GM23338 (cell line): ENCODE data around the gene PATE3. TPM values are rescaled to one million over a fixed set of nuclear protein-coding genes. Genes with fewer than 3 reads are reported as not detected.

ENCODE experiments used
- ATAC-seq: fragments of 200-7000 bp; cut with Tn5 transposase; 3 replicates; pipeline ENCODE4 v1.9.1; 2020
- DNase-seq: peaks from one replicate; pipeline ENCODE4 v3.0.0-alpha.2; 2015; ENCODE audit warnings: low spot score
- H2AFZ ChIP-seq: fragments of 200-600 bp; sonication (generic); 2 replicates; pipeline ENCODE4 v1.8.0; 2016; ENCODE audit warnings: antibody characterized with exemption, mild to moderate bottlenecking, moderate library complexity
- H3F3A ChIP-seq: fragments of 200-600 bp; sonication (generic); replicated peaks from 2 replicates; pipeline ENCODE4 v1.8.0; 2017; ENCODE audit warnings: antibody characterized with exemption, mixed run types, low read depth
- H3K27ac ChIP-seq: fragments of 200-600 bp; sonication (generic); 2 replicates; pipeline ENCODE4 v1.6.1; 2016; ENCODE audit warnings: low read depth
- H3K27me3 ChIP-seq: fragments of 200-600 bp; sonication (generic); 2 replicates; pipeline ENCODE4 v1.8.0; 2016; ENCODE audit warnings: mild to moderate bottlenecking, mixed run types, moderate library complexity; ENCODE audit not compliant: insufficient read depth
- H3K36me3 ChIP-seq: fragments of 200-600 bp; sonication (generic); 2 replicates; pipeline ENCODE4 v1.8.0; 2016; ENCODE audit warnings: mild to moderate bottlenecking; ENCODE audit not compliant: insufficient read depth
- H3K4me1 ChIP-seq: fragments of 200-600 bp; sonication (generic); 2 replicates; pipeline ENCODE4 v1.8.0; 2016; ENCODE audit warnings: mild to moderate bottlenecking, moderate library complexity; ENCODE audit not compliant: insufficient read depth
- H3K4me2 ChIP-seq: fragments of 200-600 bp; sonication (generic); 2 replicates; pipeline ENCODE4 v1.7.1; 2017; ENCODE audit warnings: mixed run types
- H3K4me3 ChIP-seq: fragments of 200-600 bp; sonication (generic); 2 replicates; pipeline ENCODE4 v1.6.1; 2016; ENCODE audit warnings: mixed run types
- H3K79me2 ChIP-seq: fragments of 200-600 bp; sonication (generic); replicated peaks from 2 replicates; pipeline ENCODE4 v1.8.0; 2017; ENCODE audit warnings: mild to moderate bottlenecking; ENCODE audit not compliant: insufficient read depth
- H3K9me2 ChIP-seq: fragments of 200-600 bp; sonication (generic); 2 replicates; pipeline ENCODE4 v1.8.0; 2017; ENCODE audit not compliant: insufficient read depth
- H4K20me1 ChIP-seq: fragments of 200-600 bp; sonication (generic); replicated peaks from 2 replicates; pipeline ENCODE4 v1.8.0; 2017; ENCODE audit warnings: mild to moderate bottlenecking; ENCODE audit not compliant: insufficient read depth
- H3K27ac Mint-ChIP-seq: 2 replicates; pipeline ENCODE4 v1.8.0; 2020; ENCODE audit warnings: inconsistent platforms, mild to moderate bottlenecking, moderate library complexity, mixed read lengths
- H3K27me3 Mint-ChIP-seq: 3 replicates; pipeline ENCODE4 v1.8.0; 2022; ENCODE audit warnings: low read depth, mild to moderate bottlenecking, moderate library complexity, mixed read lengths, inconsistent platforms; ENCODE audit not compliant: insufficient read depth, poor library complexity
- H3K36me3 Mint-ChIP-seq: 3 replicates; pipeline ENCODE4 v1.8.0; 2021; ENCODE audit warnings: low read depth, mild to moderate bottlenecking, inconsistent platforms, moderate library complexity, mixed read lengths
- H3K4me1 Mint-ChIP-seq: 3 replicates; pipeline ENCODE4 v1.8.0; 2020; ENCODE audit warnings: mild to moderate bottlenecking, inconsistent platforms, mixed read lengths
- H3K4me3 Mint-ChIP-seq: 3 replicates; pipeline ENCODE4 v1.8.0; 2021; ENCODE audit warnings: moderate library complexity, mild to moderate bottlenecking, inconsistent platforms, mixed read lengths
- H3K9me3 Mint-ChIP-seq: 3 replicates; pipeline ENCODE4 v1.8.0; 2020; ENCODE audit warnings: moderate library complexity, mild to moderate bottlenecking, inconsistent platforms, mixed read lengths
- CREB1 ChIP-seq: fragments of 250-450 bp; sonication (Bioruptor Pico); IDR thresholded peaks from 2 replicates; pipeline ENCODE4 v1.5.0; 2020; ENCODE audit warnings: low read depth, mild to moderate bottlenecking, moderate library complexity
- EZH2 ChIP-seq: fragments of 200-600 bp; sonication (generic); IDR thresholded peaks from one replicate; pipeline ENCODE4 v1.8.0; 2017; ENCODE audit warnings: antibody characterized with exemption, mild to moderate bottlenecking, low read depth; ENCODE audit not compliant: unreplicated experiment
- EZH2phosphoT487 ChIP-seq: fragments of 200-600 bp; sonication (generic); IDR thresholded peaks from one replicate; pipeline ENCODE4 v1.8.1; 2018; ENCODE audit warnings: antibody characterized with exemption; ENCODE audit not compliant: unreplicated experiment
- JUNB ChIP-seq: IDR thresholded peaks from one replicate; pipeline ENCODE4 v1.6.1; 2016; ENCODE audit warnings: antibody characterized with exemption; ENCODE audit not compliant: unreplicated experiment
- NANOG ChIP-seq: IDR thresholded peaks from 2 replicates; pipeline ENCODE4 v1.6.1; 2016; ENCODE audit warnings: antibody characterized with exemption, borderline replicate concordance
- POLR2AphosphoS5 ChIP-seq: IDR thresholded peaks from 2 replicates; pipeline ENCODE4 v1.6.1; 2016; ENCODE audit warnings: antibody characterized with exemption, low read depth
- STAT1 ChIP-seq: IDR thresholded peaks from one replicate; pipeline ENCODE4 v1.6.1; 2016; ENCODE audit warnings: antibody characterized with exemption; ENCODE audit not compliant: unreplicated experiment
- ZNF114 ChIP-seq: fragments of 250-450 bp; sonication (Bioruptor Pico); IDR thresholded peaks from 2 replicates; pipeline ENCODE4 v1.5.0; 2020; ENCODE audit warnings: mild to moderate bottlenecking, moderate library complexity
- ZNF331 ChIP-seq: fragments of 250-450 bp; sonication (Bioruptor Pico); IDR thresholded peaks from 2 replicates; pipeline ENCODE4 v1.5.0; 2020; ENCODE audit warnings: low read depth, mild to moderate bottlenecking, moderate library complexity
- polyA plus RNA-seq: library from polyadenylated mRNA; unstranded; fragments of >200 nt; fragmentation: Nextera tagmentation; extraction: Ambion mirVana; gene quantifications from 2 replicates; pipeline ENCODE4 v1.2.1, GENCODE V29; 2016
- total RNA-seq: library from RNA; depleted of rRNA; stranded (reverse); fragments of >200 nt; shearing (Covaris generic); gene quantifications from 2 replicates; pipeline ENCODE4 v1.2.3, GENCODE V29; 2014
- TF ChIP-seq, protein P1 (sequence below): fragments of 250-450 bp; sonication (Bioruptor Pico); IDR thresholded peaks from 2 replicates; pipeline ENCODE4 v1.5.0; 2020; ENCODE audit warnings: mild to moderate bottlenecking, moderate library complexity
- TF ChIP-seq, protein P2 (sequence below): IDR thresholded peaks from one replicate; pipeline ENCODE4 v1.6.1; 2018; ENCODE audit warnings: antibody characterized with exemption; ENCODE audit not compliant: unreplicated experiment
- TF ChIP-seq, protein P3 (sequence below): IDR thresholded peaks from 2 replicates; pipeline ENCODE4 v1.6.1; 2016; ENCODE audit warnings: antibody characterized with exemption
- TF ChIP-seq, protein P4 (sequence below), 2 experiments: fragments of 200-600 bp in 1 of 2; sonication (generic) in 1 of 2; conservative IDR thresholded peaks; 2 replicates each; pipeline versions ENCODE4 v1.5.1 to v1.6.1; 2016 to 2017; ENCODE audit warnings: antibody characterized with exemption in 2 of 2, low read depth in 2 of 2, mild to moderate bottlenecking in 2 of 2, moderate library complexity in 1 of 2

PATE3 gene
- total and polyA plus RNA-seq, 2 experiments from 2014 or later, result not detected

DNA sequence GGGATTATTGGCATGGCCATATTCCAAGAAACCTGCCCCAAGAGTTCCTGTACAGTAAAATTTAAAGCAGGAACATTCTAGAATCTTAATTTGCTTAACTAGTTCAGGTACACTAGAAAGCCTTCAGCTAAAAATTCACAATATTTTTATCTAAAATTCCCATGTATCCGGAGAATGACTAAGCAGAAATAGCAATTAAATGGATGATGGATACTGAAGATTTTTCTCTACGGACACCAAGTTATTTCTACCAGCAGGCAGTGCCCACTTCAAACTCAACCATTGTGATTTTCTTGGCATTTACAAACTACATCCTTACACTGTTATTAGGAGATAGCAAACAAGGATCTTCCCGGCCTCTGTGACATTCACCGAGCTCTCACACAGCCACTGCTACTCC lies 2.9 kb downstream of the PATE3 start:
- no peaks in the 10 kb centered on the region for H3K36me3 Mint-ChIP-seq
- Histone ChIP-seq H3F3A (no peaks in the 10 kb centered on the region), H4K20me1 (no peaks in the 10 kb centered on the region), H3K4me2 (no peak overlapping the region), H3K9me2 (peaks cover 13% of the 10 kb centered on the region; the same call in 1 of the 2 replicates), H3K4me3 (no peak overlapping the region), H3K27ac (no peak overlapping the region), H3K36me3 (peaks cover 3% of the 10 kb centered on the region; the same call in 1 of the 2 replicates), H3K79me2 (no peaks in the 10 kb centered on the region), H3K4me1 (no peaks in the 10 kb centered on the region), H2AFZ (no peak overlapping the region), H3K27me3 (no peaks in the 10 kb centered on the region; the same call in 1 of the 2 replicates)
- DNase-seq, result no peak
- H3K9me3 Mint-ChIP-seq, result peaks cover 7% of the 10 kb centered on the region; the same call in 2 of the 3 replicates
- H3K27me3 Mint-ChIP-seq, result no peaks in the 10 kb centered on the region
- no peak for ATAC-seq
- H3K27ac Mint-ChIP-seq, result no peak overlapping the region
- H3K4me3 Mint-ChIP-seq, result no peak overlapping the region
- H3K4me1 Mint-ChIP-seq, result no peaks in the 10 kb centered on the region
- TF ChIP-seq, protein P1, sequence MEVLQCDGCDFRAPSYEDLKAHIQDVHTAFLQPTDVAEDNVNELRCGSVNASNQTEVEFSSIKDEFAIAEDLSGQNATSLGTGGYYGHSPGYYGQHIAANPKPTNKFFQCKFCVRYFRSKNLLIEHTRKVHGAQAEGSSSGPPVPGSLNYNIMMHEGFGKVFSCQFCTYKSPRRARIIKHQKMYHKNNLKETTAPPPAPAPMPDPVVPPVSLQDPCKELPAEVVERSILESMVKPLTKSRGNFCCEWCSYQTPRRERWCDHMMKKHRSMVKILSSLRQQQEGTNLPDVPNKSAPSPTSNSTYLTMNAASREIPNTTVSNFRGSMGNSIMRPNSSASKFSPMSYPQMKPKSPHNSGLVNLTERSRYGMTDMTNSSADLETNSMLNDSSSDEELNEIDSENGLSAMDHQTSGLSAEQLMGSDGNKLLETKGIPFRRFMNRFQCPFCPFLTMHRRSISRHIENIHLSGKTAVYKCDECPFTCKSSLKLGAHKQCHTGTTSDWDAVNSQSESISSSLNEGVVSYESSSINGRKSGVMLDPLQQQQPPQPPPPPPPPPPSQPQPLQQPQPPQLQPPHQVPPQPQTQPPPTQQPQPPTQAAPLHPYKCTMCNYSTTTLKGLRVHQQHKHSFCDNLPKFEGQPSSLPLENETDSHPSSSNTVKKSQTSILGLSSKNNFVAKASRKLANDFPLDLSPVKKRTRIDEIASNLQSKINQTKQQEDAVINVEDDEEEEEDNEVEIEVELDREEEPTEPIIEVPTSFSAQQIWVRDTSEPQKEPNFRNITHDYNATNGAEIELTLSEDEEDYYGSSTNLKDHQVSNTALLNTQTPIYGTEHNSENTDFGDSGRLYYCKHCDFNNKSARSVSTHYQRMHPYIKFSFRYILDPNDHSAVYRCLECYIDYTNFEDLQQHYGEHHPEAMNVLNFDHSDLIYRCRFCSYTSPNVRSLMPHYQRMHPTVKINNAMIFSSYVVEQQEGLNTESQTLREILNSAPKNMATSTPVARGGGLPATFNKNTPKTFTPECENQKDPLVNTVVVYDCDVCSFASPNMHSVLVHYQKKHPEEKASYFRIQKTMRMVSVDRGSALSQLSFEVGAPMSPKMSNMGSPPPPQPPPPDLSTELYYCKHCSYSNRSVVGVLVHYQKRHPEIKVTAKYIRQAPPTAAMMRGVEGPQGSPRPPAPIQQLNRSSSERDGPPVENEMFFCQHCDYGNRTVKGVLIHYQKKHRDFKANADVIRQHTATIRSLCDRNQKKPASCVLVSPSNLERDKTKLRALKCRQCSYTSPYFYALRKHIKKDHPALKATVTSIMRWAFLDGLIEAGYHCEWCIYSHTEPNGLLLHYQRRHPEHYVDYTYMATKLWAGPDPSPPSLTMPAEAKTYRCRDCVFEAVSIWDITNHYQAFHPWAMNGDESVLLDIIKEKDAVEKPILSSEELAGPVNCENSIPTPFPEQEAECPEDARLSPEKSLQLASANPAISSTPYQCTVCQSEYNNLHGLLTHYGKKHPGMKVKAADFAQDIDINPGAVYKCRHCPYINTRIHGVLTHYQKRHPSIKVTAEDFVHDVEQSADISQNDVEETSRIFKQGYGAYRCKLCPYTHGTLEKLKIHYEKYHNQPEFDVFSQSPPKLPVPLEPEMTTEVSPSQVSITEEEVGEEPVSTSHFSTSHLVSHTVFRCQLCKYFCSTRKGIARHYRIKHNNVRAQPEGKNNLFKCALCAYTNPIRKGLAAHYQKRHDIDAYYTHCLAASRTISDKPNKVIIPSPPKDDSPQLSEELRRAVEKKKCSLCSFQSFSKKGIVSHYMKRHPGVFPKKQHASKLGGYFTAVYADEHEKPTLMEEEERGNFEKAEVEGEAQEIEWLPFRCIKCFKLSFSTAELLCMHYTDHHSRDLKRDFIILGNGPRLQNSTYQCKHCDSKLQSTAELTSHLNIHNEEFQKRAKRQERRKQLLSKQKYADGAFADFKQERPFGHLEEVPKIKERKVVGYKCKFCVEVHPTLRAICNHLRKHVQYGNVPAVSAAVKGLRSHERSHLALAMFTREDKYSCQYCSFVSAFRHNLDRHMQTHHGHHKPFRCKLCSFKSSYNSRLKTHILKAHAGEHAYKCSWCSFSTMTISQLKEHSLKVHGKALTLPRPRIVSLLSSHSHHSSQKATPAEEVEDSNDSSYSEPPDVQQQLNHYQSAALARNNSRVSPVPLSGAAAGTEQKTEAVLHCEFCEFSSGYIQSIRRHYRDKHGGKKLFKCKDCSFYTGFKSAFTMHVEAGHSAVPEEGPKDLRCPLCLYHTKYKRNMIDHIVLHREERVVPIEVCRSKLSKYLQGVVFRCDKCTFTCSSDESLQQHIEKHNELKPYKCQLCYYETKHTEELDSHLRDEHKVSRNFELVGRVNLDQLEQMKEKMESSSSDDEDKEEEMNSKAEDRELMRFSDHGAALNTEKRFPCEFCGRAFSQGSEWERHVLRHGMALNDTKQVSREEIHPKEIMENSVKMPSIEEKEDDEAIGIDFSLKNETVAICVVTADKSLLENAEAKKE (CRISPR knock-in tag), result no peak
- no peak for TF ChIP-seq CREB1 (CRISPR knock-in tag)
- TF ChIP-seq, protein P2, sequence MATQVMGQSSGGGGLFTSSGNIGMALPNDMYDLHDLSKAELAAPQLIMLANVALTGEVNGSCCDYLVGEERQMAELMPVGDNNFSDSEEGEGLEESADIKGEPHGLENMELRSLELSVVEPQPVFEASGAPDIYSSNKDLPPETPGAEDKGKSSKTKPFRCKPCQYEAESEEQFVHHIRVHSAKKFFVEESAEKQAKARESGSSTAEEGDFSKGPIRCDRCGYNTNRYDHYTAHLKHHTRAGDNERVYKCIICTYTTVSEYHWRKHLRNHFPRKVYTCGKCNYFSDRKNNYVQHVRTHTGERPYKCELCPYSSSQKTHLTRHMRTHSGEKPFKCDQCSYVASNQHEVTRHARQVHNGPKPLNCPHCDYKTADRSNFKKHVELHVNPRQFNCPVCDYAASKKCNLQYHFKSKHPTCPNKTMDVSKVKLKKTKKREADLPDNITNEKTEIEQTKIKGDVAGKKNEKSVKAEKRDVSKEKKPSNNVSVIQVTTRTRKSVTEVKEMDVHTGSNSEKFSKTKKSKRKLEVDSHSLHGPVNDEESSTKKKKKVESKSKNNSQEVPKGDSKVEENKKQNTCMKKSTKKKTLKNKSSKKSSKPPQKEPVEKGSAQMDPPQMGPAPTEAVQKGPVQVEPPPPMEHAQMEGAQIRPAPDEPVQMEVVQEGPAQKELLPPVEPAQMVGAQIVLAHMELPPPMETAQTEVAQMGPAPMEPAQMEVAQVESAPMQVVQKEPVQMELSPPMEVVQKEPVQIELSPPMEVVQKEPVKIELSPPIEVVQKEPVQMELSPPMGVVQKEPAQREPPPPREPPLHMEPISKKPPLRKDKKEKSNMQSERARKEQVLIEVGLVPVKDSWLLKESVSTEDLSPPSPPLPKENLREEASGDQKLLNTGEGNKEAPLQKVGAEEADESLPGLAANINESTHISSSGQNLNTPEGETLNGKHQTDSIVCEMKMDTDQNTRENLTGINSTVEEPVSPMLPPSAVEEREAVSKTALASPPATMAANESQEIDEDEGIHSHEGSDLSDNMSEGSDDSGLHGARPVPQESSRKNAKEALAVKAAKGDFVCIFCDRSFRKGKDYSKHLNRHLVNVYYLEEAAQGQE, result no peak
- no peak for TF ChIP-seq EZH2phosphoT487
- TF ChIP-seq STAT1, result no peak
- TF ChIP-seq, protein P3, sequence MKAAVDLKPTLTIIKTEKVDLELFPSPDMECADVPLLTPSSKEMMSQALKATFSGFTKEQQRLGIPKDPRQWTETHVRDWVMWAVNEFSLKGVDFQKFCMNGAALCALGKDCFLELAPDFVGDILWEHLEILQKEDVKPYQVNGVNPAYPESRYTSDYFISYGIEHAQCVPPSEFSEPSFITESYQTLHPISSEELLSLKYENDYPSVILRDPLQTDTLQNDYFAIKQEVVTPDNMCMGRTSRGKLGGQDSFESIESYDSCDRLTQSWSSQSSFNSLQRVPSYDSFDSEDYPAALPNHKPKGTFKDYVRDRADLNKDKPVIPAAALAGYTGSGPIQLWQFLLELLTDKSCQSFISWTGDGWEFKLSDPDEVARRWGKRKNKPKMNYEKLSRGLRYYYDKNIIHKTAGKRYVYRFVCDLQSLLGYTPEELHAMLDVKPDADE, result no peak
- no peak for TF ChIP-seq EZH2
- TF ChIP-seq NANOG, result no peak
- TF ChIP-seq, protein P4, sequence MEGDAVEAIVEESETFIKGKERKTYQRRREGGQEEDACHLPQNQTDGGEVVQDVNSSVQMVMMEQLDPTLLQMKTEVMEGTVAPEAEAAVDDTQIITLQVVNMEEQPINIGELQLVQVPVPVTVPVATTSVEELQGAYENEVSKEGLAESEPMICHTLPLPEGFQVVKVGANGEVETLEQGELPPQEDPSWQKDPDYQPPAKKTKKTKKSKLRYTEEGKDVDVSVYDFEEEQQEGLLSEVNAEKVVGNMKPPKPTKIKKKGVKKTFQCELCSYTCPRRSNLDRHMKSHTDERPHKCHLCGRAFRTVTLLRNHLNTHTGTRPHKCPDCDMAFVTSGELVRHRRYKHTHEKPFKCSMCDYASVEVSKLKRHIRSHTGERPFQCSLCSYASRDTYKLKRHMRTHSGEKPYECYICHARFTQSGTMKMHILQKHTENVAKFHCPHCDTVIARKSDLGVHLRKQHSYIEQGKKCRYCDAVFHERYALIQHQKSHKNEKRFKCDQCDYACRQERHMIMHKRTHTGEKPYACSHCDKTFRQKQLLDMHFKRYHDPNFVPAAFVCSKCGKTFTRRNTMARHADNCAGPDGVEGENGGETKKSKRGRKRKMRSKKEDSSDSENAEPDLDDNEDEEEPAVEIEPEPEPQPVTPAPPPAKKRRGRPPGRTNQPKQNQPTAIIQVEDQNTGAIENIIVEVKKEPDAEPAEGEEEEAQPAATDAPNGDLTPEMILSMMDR (conservative IDR thresholded peaks at IDR 0.05; ENCODE audit: low read depth in 2 of 2), result no peak
- no peak for TF ChIP-seq ZNF114
- no peak for TF ChIP-seq ZNF331 (CRISPR knock-in tag)
- no peak for TF ChIP-seq POLR2AphosphoS5
- no peak for TF ChIP-seq JUNB
